CD4-positive, alpha-beta T cell treated with Interleukin-6 for 4 hours (primary cell): ENCODE measurements around the gene MCAM.

Experiments used
- DNase-seq: peaks from one replicate; pipeline ENCODE4 v3.0.0-alpha.2; 2020; ENCODE audit warnings: mixed read lengths

MCAM gene

GRCh38 chr11:119316729-119317591 is at the start of gene MCAM:
Gene MCAM, minus strand, starts transcription at chr11:119317130. Its CDS starts 29 bp downstream, at chr11:119317101.
- DNase-seq: no peak

DNA sequence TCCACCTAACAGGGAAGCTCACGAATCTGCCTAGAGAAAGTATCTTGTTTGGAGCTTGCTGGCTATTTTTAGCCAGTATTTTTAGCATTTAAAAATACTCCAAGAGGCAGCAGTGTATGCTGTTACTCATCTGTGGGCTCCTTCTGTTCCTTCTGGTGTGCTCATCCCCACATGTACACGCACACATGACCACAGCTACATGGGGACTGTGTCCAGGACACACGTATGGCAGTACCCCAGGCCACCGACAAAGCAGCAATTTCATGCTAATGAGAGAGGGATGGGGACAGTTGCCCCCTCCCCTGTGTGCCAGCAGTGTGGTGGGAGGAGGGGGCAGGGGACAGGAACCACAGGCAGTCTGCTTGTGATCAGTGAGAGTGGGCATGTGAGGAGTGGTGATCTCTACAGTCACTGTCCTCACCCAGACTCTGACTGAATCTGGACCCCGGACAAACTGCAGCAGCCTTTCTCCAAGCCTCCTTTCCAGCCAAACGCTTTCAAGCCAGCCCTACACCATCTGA is 48.2 kb upstream of the MCAM start:
- DNase-seq: no peak

DNA sequence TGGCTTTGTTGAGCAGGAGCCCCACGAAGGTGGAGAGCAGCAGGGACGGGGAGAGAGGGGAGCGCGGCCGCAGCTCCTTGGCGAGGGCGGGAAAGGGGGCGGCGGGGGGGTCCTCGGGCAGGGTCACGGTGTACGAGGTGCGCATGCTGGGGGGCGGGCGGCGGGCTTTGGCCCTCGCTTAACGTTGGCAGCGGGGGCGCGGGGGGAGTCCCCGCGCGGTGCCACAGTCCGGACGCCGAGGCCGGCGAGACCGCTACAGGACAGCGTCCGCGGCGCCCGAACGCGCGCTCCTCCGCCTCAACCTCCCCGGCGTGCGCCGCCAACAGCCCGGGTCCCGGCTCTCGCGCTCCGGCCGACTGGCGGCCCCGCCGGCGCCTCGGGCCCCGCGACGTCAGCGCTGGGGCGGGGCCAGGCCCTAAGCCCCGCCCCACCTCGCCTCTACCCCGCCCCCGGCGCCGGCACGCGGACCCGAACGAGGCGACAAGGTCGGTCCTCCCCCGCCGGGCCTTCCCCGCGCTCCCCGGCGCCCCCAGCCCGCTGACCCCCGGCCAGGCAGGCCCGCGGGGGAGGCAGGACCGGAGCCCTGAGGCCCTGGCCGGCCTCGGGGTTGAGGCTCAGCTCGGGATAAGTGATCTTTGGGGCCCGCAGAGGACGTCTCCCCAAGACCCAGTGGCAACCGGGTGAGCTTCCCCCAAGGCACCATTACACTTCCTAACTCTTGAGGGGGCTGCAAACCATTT is 47.1 kb upstream of the MCAM start:
- peak; percentile 59 for DNase-seq

DNA sequence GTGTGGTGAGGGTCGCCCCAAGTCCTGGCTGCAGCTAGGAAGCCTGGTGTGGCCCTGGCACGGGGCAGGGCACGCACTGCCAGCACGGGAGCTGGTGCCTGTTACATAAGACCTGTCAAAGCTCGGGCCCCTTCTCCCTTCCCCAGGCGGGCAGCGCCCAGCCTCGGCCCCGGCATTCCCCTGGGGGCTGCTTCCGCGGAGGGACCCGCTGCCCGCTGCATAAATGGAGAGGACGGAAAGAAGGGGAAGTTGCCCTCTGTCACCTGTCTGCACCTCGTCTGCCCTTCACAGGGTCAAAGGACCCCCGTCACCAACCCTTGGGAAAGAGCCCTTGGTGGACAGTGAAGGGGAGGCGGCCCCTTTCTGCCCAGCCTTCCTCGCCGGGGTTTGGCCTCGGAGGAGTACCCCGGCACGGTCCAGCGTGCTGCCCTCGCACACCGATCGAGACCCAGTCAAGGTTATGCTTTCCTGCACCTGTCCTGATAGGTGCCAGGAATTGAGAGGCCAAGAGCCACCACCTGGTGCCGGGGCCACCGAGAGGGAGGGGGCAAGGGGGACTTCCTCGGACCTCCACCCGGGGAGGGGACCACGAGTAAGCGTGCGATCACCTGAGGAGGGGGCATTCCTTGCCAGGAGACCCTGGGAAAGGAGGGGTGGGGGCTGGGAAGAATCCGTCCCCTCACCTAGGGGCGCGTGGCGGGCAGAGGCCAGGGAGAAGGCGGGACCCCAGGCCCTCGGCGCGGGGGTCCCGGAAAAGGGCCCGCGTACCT is 46.3 kb upstream of the MCAM start:
- no peak for DNase-seq

GRCh38 chr11:119362741-119363080 is 45.8 kb upstream of the MCAM start:
- DNase-seq: no peak

GRCh38 chr11:119361941-119362725 is 45.2 kb upstream of the MCAM start:
- no peak for DNase-seq

GRCh38 chr11:119361056-119361787 is 44.3 kb upstream of the MCAM start:
- no peak for DNase-seq

GRCh38 chr11:119359365-119360214 is 42.7 kb upstream of the MCAM start:
- DNase-seq: no peak

DNA sequence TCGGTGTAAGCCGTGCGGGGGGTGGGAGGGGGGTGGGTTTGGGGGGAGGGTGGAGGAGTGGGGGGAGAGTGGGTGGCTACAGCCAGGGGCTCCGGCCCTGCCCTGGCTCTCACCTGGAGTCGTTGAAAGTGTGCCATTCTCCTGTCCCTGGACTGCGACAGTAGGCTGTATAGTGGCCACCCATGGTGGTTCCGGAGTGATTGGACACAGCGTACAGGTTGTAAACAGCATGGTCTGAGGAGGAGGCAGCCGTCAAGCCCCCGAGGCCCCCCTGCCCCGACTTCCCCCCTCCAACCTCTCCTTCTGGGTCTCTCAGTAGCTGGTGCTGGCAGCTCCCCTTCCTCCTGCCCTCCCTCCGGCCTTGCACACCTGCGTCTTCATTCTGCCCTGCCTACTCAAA is 40.1 kb upstream of the MCAM start:
- DNase-seq: no peak

GRCh38 chr11:119356349-119357031 is 39.6 kb upstream of the MCAM start:
- peak; percentile 79 for DNase-seq

DNA sequence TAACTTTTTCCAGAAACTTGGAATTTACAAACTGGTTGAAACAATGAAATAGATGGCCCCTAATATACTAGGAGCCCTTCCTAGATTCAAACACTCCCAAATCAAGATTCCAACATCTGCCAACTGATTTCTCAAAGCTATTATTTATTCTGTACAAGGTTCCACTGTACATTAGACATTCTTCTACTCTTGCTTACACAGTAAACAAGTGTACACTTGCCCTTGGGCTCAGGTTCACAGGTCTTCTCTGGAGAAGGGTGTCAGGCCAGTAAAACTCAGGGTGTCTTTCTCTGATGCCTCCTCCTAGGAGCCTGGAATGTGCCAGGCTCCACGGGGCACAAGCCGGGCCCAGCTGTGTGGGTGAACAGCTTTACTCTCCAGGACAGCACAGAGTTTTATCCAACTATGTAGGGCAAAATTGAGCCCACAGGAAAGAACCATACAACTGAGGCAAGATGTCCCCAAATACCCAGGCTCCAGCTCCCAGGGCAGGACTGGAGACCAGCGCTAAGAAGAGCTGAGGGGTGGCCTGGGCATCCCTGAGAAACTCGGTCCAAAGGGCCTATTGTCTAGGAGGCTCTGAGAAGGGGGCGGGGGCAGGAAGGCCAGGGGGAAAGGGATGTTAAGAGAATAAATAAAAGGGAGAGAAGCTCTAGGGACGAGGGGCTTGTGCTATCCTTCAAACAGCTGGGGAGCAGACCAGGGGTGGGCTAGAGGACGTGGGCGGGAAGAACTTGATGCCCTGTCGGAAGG is 38.3 kb upstream of the MCAM start:
- DNase-seq: no peak

DNA sequence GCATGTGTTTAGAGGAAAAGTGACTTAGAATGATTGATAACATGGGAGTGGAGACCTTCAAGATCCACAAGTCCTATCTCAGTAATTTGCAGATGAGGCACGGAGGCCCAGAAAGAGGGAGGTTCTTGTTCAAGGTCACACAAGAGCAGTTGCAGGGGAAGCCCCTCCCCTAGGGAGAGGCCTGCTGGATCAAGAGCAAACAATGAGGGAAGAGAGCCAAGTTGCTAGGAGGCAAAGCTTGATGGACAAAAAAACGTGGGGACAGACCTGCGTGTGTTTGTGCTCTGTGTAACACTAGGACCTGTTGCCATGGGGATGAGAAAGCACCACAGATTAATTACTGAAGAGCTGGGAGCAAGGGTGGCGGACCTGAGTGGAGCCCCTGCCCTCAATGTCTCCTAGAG is 35.9 kb upstream of the MCAM start:
- no peak for DNase-seq

DNA sequence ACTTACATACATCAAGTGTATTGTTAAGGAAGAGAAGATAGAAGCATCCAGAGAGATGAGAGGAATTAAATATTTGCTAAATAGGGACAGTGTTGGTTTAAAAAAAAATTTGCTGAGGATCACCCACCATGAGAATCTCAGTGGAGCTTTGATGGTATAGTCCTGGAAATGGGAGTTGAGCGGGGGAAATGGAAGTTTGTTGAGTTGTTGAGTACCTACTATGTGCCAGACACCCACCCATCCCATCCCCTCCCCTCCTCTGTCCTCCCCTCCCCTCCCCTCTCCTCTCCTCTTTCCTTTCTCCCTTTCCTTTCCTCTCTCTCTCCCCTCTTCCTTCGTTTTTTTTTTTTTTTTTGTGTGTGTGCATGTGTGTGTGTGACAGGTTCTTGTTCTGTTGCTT is 34.3 kb upstream of the MCAM start:
- no peak for DNase-seq

GRCh38 chr11:119350302-119350701 is 33.4 kb upstream of the MCAM start:
- no peak for DNase-seq

- DNase-seq: no peak
These were observed 31.1 kb upstream of the MCAM start for GRCh38 chr11:119347940-119348605.

DNA sequence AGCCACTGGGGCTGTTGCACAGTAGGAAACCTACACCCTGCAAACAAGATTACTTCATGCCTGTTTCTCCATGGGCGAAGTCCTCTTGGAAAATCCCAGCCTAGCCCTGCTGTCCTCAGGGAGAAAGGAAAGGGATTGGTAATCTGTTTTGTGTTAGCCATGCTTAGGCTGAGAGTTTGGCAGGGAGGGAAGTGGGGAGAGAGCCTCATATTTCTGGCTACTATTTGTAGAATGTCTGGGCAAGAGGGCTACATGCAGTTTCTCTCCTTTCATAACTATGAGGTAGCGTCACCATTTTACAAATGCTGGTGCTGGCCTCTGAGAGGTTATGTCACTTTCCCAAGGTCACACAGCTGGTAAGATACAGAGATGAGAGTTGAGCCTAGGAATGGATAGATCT is 30.3 kb upstream of the MCAM start:
- no peak for DNase-seq

DNA sequence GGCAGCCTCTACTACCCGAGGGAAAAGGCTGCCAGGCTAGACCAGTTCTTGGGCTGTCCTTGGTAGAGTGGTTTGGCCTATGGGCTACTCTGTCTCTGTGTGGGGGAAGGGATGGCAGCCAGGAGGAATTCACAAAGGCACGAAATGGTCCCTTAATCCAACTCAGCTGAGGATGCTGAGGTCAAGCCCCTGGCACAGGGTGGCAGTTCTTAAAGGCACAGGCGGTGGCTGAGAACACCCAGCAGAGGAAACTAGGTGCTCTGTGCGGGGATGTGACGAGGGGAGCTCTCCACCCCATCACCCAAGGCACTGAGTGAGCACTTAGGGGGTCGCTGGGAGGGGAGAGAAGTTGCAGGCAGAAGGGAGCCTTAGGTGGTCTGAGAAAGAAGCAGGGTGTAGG is 29.7 kb upstream of the MCAM start, which contains the start of gene MFRP:
Gene MFRP (minus strand): TSS at position 101 of the 400 bp plus-strand sequence. CDS start 192 bp downstream, outside the sequence.
- DNase-seq: no peak

GRCh38 chr11:119345685-119346084 is 28.8 kb upstream of the MCAM start:
- no peak for DNase-seq
